H1 (cell line): ENCODE results near the gene SH2D1A. TPM values are rescaled to one million over a fixed set of nuclear protein-coding genes. Genes with fewer than 3 reads are reported as not detected.

Experiments
- CTCF ChIA-PET: fragments of 300-600 bp; sonication (Branson Sonifier 250); formaldehyde crosslinking; loops from one replicate; lab custom pipeline; 2021; ENCODE audit not compliant: partially characterized antibody; lab: Charles Lee
- POLR2A ChIA-PET: fragments of 300-600 bp; sonication (Branson Sonifier 250); formaldehyde crosslinking; loops from one replicate; lab custom pipeline; 2021; ENCODE audit warnings: inconsistent platforms; ENCODE audit not compliant: partially characterized antibody; lab: Charles Lee
- DNase-seq, 2 experiments: peaks; one replicate each; pipeline versions ENCODE4 v3.0.0 to v3.0.0-alpha.2; 2010 to 2022; ENCODE audit warnings: low spot score in 2 of 2, low read depth in 1 of 2, mixed read lengths in 1 of 2
- FAIRE-seq: peaks from 2 replicates; lab custom pipeline; 2011; peaks lifted over from hg19 to GRCh38; lab: Jason Lieb, UNC
- H2AFZ ChIP-seq: 2 replicates; pipeline ENCODE4 v1.8.1; 2012; ENCODE audit warnings: low read length, inconsistent platforms
- H2AK5ac ChIP-seq: 2 replicates; pipeline ENCODE4 v1.6.1; 2013; ENCODE audit warnings: low read depth, low read length
- H2BK120ac ChIP-seq: replicated peaks from 2 replicates; pipeline ENCODE3; 2013; ENCODE audit warnings: low read depth, low read length, inconsistent platforms
- H2BK12ac ChIP-seq: 2 replicates; pipeline ENCODE4 v1.6.1; 2013; ENCODE audit warnings: low read depth, low read length
- H2BK15ac ChIP-seq: 2 replicates; pipeline ENCODE4 v1.6.1; 2013; ENCODE audit warnings: low read length
- H2BK20ac ChIP-seq: 2 replicates; pipeline ENCODE4 v1.6.1; 2013; ENCODE audit warnings: low read length
- H2BK5ac ChIP-seq: 2 replicates; pipeline ENCODE4 v1.6.1; 2013; ENCODE audit warnings: low read depth, low read length
- H3K14ac ChIP-seq: 2 replicates; pipeline ENCODE4 v1.6.1; 2013; ENCODE audit warnings: inconsistent platforms; ENCODE audit not compliant: insufficient read length
- H3K18ac ChIP-seq: 2 replicates; pipeline ENCODE4 v1.6.1; 2013; ENCODE audit warnings: low read length; ENCODE audit errors: extremely low read depth
- H3K23ac ChIP-seq: 2 replicates; pipeline ENCODE4 v1.6.1; 2013; ENCODE audit warnings: inconsistent platforms; ENCODE audit not compliant: insufficient read length
- H3K23me2 ChIP-seq: 2 replicates; pipeline ENCODE4 v1.6.1; 2013; ENCODE audit warnings: low read depth, low read length
- H3K27ac ChIP-seq: 2 replicates; pipeline ENCODE4 v1.6.1; 2011; ENCODE audit warnings: low read depth, low read length, inconsistent platforms
- H3K27me3 ChIP-seq, 4 experiments: replicated peaks in 1 of 4; 1 replicate in 1 of 4; 2 replicates in 3 of 4; pipeline versions ENCODE4 v1.6.1 to v1.8.1; 2011 to 2013; ENCODE audit warnings: low read length in 3 of 4, mild to moderate bottlenecking in 3 of 4, inconsistent platforms in 2 of 4, mixed read lengths in 2 of 4, moderate library complexity in 1 of 4; ENCODE audit not compliant: control insufficient read depth in 3 of 4, insufficient read depth in 3 of 4; ENCODE audit errors: extremely low read depth in 1 of 4
- H3K36me3 ChIP-seq, 4 experiments: 2 replicates each; pipeline versions ENCODE4 v1.6.1 to v1.8.1; 2011 to 2013; ENCODE audit warnings: mild to moderate bottlenecking in 4 of 4, low read length in 3 of 4, moderate library complexity in 2 of 4, control low read depth in 1 of 4, inconsistent platforms in 1 of 4; ENCODE audit not compliant: insufficient read depth in 4 of 4, control insufficient read depth in 2 of 4
- H3K4ac ChIP-seq: replicated peaks from 2 replicates; pipeline ENCODE3; 2013; ENCODE audit warnings: low read length, low read depth, mixed read lengths, inconsistent platforms; ENCODE audit not compliant: insufficient read length
- H3K4me1 ChIP-seq, 4 experiments: replicated peaks in 1 of 4; 1 replicate in 1 of 4; 2 replicates in 3 of 4; pipeline versions ENCODE4 v1.6.1 to v1.8.1; 2011 to 2013; ENCODE audit warnings: low read length in 3 of 4, inconsistent platforms in 2 of 4, mixed read lengths in 1 of 4; ENCODE audit not compliant: insufficient read depth in 4 of 4, control insufficient read depth in 3 of 4
- H3K4me2 ChIP-seq, 2 experiments: 2 replicates each; pipeline versions ENCODE4 v1.6.1 to v1.8.1; 2011 to 2013; ENCODE audit warnings: low read depth in 2 of 2, low read length in 2 of 2, control low read depth in 1 of 2, inconsistent platforms in 1 of 2, mild to moderate bottlenecking in 1 of 2; ENCODE audit not compliant: insufficient read depth in 1 of 2
- H3K4me3 ChIP-seq, 4 experiments: fragments of 200-600, 300-600 bp in 1 of 4; sonication (generic), shearing (Covaris generic), sonication (Bioruptor Twin) in 1 of 4; 2 replicates each; pipeline versions ENCODE4 v1.5.1 to v1.8.1; 2011 to 2016; ENCODE audit warnings: low read length in 4 of 4, low read depth in 3 of 4, control low read depth in 2 of 4, inconsistent platforms in 2 of 4, mild to moderate bottlenecking in 2 of 4, mixed read lengths in 1 of 4, moderate library complexity in 1 of 4; ENCODE audit not compliant: insufficient read depth in 2 of 4; ENCODE audit errors: extremely low read depth in 1 of 4
- H3K56ac ChIP-seq: replicated peaks from 2 replicates; pipeline ENCODE3; 2013; ENCODE audit warnings: low read depth, mild to moderate bottlenecking, mixed read lengths, low read length, inconsistent platforms; ENCODE audit not compliant: insufficient read length
- H3K79me1 ChIP-seq: 2 replicates; pipeline ENCODE4 v1.6.1; 2013; ENCODE audit warnings: low read depth, low read length, control low read depth
- H3K79me2 ChIP-seq, 2 experiments: 2 replicates each; pipeline versions ENCODE4 v1.6.1 to v1.8.1; 2012 to 2013; ENCODE audit warnings: low read length in 2 of 2, mild to moderate bottlenecking in 2 of 2, inconsistent platforms in 1 of 2; ENCODE audit not compliant: insufficient read depth in 2 of 2, control insufficient read depth in 1 of 2
- H3K9ac ChIP-seq, 4 experiments: replicated peaks in 1 of 4; 1 replicate in 1 of 4; 2 replicates in 3 of 4; pipeline versions ENCODE4 v1.6.1 to v1.8.1; 2011 to 2013; ENCODE audit warnings: low read depth in 3 of 4, low read length in 3 of 4, control low read depth in 2 of 4, mild to moderate bottlenecking in 2 of 4, moderate library complexity in 2 of 4, inconsistent platforms in 1 of 4; ENCODE audit errors: extremely low read depth in 1 of 4
- H3K9me3 ChIP-seq, 2 experiments: 2 replicates each; pipeline versions ENCODE4 v1.6.1 to v1.8.1; 2012 to 2013; ENCODE audit warnings: mild to moderate bottlenecking in 2 of 2, moderate library complexity in 2 of 2, control low read depth in 1 of 2, inconsistent platforms in 1 of 2, low read depth in 1 of 2, low read length in 1 of 2, mixed read lengths in 1 of 2; ENCODE audit not compliant: insufficient read depth in 2 of 2
- H4K20me1 ChIP-seq, 2 experiments: replicated peaks in 1 of 2; 2 replicates each; pipeline versions ENCODE3 to v1.8.1; 2011 to 2013; ENCODE audit warnings: inconsistent platforms in 2 of 2, low read length in 2 of 2, mild to moderate bottlenecking in 1 of 2; ENCODE audit not compliant: insufficient read depth in 2 of 2, control insufficient read depth in 1 of 2
- H4K5ac ChIP-seq: 2 replicates; pipeline ENCODE4 v1.6.1; 2013; ENCODE audit warnings: low read length, low read depth, mixed read lengths, inconsistent platforms; ENCODE audit not compliant: insufficient read length
- H4K8ac ChIP-seq: 2 replicates; pipeline ENCODE4 v1.8.0; 2013; ENCODE audit warnings: mild to moderate bottlenecking, moderate library complexity, low read length, inconsistent platforms; ENCODE audit not compliant: insufficient read depth; ENCODE audit errors: extremely low read depth
- H4K91ac ChIP-seq: replicated peaks from 2 replicates; pipeline ENCODE3; 2013; ENCODE audit warnings: low read length, mixed read lengths, inconsistent platforms; ENCODE audit not compliant: insufficient read length
- CHD1 ChIP-seq: IDR thresholded peaks from 2 replicates; pipeline ENCODE4 v1.6.1; 2012; ENCODE audit warnings: low read depth, low read length, improper control_type of control experiment
- EP300 ChIP-seq, 2 experiments: IDR thresholded peaks; 1 replicate in 1 of 2; 2 replicates in 1 of 2; pipeline ENCODE4 v1.6.1; 2011 to 2012; ENCODE audit warnings: low read depth in 2 of 2, low read length in 2 of 2, mild to moderate bottlenecking in 2 of 2, borderline replicate concordance in 1 of 2, inconsistent platforms in 1 of 2, moderate library complexity in 1 of 2
- FOSL1 ChIP-seq: IDR thresholded peaks from 2 replicates; pipeline ENCODE4 v1.6.1; 2011; ENCODE audit warnings: mild to moderate bottlenecking, low read depth, low read length, moderate library complexity; ENCODE audit not compliant: insufficient read depth
- SIX5 ChIP-seq: IDR thresholded peaks from 2 replicates; pipeline ENCODE4 v1.6.1; 2011; ENCODE audit warnings: mild to moderate bottlenecking, low read depth, low read length
- SP2 ChIP-seq: IDR thresholded peaks from 2 replicates; pipeline ENCODE4 v1.6.1; 2012; ENCODE audit warnings: mild to moderate bottlenecking, low read length, inconsistent platforms
- SUZ12 ChIP-seq: fragments of 200-600 bp; sonication (generic); IDR thresholded peaks from 2 replicates; pipeline ENCODE4 v1.6.1; 2012; ENCODE audit warnings: mild to moderate bottlenecking, inconsistent platforms, low read length, moderate library complexity, mixed read lengths
- TCF12 ChIP-seq: IDR thresholded peaks from 2 replicates; pipeline ENCODE4 v1.6.1; 2011; ENCODE audit warnings: low read depth, mild to moderate bottlenecking, low read length
- WGBS, 2 experiments: shearing (Covaris generic) in 1 of 2; methylation state at CpG; one replicate each; pipeline versions ENCODE4 v1.1.6 to v1.1.7; 2013 to 2015; ENCODE audit warnings: low lambda C conversion rate in 2 of 2, mixed read lengths in 2 of 2, inconsistent platforms in 1 of 2, low coverage in 1 of 2, missing lambda C conversion rate in 1 of 2; ENCODE audit not compliant: insufficient replicate concordance in 2 of 2, insufficient coverage in 1 of 2, insufficient read length in 1 of 2; ENCODE audit errors: extremely low coverage in 1 of 2, missing lambda C conversion rate in 1 of 2; 5-methylcytosine and 5-hydroxymethylcytosine counted together
- polyA plus RNA-seq, 7 experiments: library from polyadenylated mRNA; depleted of rRNA in 3 of 7; stranded (reverse) in 5 of 7; unstranded in 2 of 7; fragments of >200 nt in 5 of 7; fragments of 200-250 nt in 2 of 7; gene quantifications; 1 replicate in 5 of 7; 2 replicates in 1 of 7; 4 replicates in 1 of 7; pipeline versions ENCODE4 v1.2.1 to v1.2.3, GENCODE V29; 2011 to 2013; ENCODE audit warnings: missing spikeins in 2 of 7, mixed read lengths in 2 of 7
- total RNA-seq: library from RNA; stranded (reverse); fragmentation: NEBNext Ultra II Directional; extraction: Animal tissue kit (Norgen Biotek cat#: 25700); gene quantifications from 2 replicates; pipeline ENCODE4 v1.2.1, GENCODE V29; 2021

Gene SH2D1A
- total and polyA plus RNA-seq, 2 of the 8 experiments (the other 6 are each of a cell fraction or from before 2014, with no cell fraction given): not detected

GRCh38 chrX:124341396-124342132, 4.8 kb upstream of the SH2D1A start:
- Histone ChIP-seq H2BK15ac (no peak overlapping the region), H3K23ac (no peak overlapping the region), H3K27ac (no peak overlapping the region), H3K14ac (no peak overlapping the region), H2BK5ac (no peak overlapping the region), H3K23me2 (no peaks in the 10 kb centered on the region), H3K4me3 (no peak overlapping the region), H3K18ac (no peak overlapping the region), H3K79me1 (no peaks in the 10 kb centered on the region), H2AFZ (no peak overlapping the region), H3K9me3 (no peaks in the 10 kb centered on the region), H4K20me1 (no peaks in the 10 kb centered on the region), H2BK120ac (no peak overlapping the region), H2BK20ac (no peak overlapping the region), H4K8ac (no peak overlapping the region), H3K79me2 (no peaks in the 10 kb centered on the region), H3K27me3 (no peaks in the 10 kb centered on the region), H4K5ac (no peak overlapping the region), H3K36me3 (no peaks in the 10 kb centered on the region), H4K91ac (no peak overlapping the region), H3K9ac (no peak overlapping the region), H2BK12ac (no peak overlapping the region), H3K4me2 (no peak overlapping the region), H3K4ac (no peak overlapping the region), H3K56ac (no peak overlapping the region), H2AK5ac (no peak overlapping the region), H3K4me1 (no peaks in the 10 kb centered on the region)
- FAIRE-seq (no peak), DNase-seq (no peak)
- WGBS, 2 experiments: 92% methylated on average over 7 of the region's 7 CpGs; no CpG with 5 or more reads in 1 of the 2 experiments
- CTCF ChIA-PET: interaction anchor here (0.7 kb wide), 1 partner anchor 118 kb away, joined by 3 read pairs; no protein-coding TSS in a partner anchor
- POLR2A ChIA-PET: no interaction called here
- TF ChIP-seq SIX5 (no peak), FOSL1 (no peak), CHD1 (no peak), SUZ12 (no peak), SP2 (no peak), EP300 (IDR thresholded peaks at IDR 0.05; ENCODE audit: borderline replicate concordance in 1 of 2, low read depth in 2 of 2, low read length in 2 of 2) (no peak), TCF12 (no peak)
